Measurements from ENCODE around the gene TCF3.

- TF ChIP-seq CTCF (IDR thresholded peaks at IDR 0.05; ENCODE audit: poor library complexity) (no peak), EZH2phosphoT487 (IDR thresholded peaks at IDR 0.05; ENCODE audit: low read depth, severe bottlenecking, unreplicated experiment) (no peak)
These were observed 47.0 kb upstream of the TCF3 start for GRCh38 chr19:1699386-1699785.

Measured in hepatocyte (in vitro differentiated cells).